G401.6 (cell line): ENCODE data around the gene ECE1.
"Not testable (repeated sequence)": the region's sequence is repeated elsewhere in the genome, so short reads cannot be mapped to it uniquely, and the experiment has no call there.

Source experiments
- FAIRE-seq: peaks from 2 replicates; lab custom pipeline; 2012; peaks lifted over from hg19 to GRCh38; lab: Jason Lieb, UNC

The ECE1 gene

DNA sequence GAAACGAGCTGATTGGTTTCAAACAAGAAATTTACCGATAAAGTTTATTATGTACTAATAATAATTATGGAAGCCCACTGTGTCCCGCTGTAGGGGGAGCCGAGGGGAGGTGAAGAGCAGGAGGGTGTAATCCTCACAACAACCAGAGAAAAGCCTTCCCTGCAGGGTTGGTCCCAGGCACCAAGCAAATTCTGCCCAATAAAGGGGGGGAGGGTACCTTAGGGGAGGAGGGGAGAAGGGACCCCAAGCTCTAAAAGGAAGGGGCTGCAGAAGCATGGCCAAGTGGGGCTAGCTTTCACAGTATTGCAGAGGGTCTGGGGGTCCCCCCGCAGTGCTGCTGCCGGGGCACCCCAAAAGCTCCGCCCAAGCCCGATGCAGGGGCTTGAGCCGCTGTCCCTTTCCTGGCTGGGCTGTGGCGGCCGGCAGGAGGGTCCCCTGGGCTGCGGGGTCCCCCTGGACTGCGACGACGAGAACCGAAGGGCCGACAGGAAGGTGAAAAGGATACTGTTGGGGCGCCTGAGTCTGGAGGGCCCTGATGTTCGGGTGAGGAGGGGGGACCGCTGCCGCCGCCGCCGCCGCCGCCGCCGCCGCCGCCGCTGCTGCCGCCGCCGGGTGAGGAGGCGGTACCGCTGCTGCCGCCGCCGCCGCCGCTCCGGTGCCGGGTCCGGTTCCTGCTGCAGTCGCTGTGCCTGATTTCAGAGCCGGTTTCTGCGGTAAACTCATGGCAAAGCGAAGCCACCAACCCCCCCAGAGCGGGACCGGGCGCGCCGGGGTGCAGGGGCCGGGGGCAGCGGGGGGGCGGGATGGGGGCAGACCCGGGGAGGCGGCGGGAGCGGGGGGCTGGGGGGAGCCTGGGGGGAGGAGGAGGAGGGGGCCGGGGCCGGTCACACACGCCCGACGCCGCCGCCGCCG lies 114.3 kb downstream of the ECE1 start:
- no peak for FAIRE-seq

DNA sequence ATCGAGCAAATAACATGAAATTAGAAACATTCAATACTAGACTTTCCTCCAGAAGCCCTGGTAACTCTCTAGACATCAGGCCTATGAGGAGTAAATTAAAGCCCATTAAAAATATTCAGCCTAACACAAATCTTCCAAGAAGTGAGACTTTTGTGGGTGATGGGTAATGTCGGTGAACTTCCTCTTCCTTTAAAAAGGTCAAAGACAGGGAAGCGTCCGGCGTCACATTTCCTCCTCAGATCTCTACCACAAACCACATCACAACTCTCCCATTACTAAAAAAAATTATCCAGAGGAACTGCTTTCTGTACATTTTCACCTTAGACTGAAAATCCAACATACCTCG lies 115.0 kb downstream of the ECE1 start:
- FAIRE-seq = no peak

GRCh38 chr1:21174654-21175323 lies 115.5 kb downstream of the ECE1 start:
- no peak for FAIRE-seq

DNA sequence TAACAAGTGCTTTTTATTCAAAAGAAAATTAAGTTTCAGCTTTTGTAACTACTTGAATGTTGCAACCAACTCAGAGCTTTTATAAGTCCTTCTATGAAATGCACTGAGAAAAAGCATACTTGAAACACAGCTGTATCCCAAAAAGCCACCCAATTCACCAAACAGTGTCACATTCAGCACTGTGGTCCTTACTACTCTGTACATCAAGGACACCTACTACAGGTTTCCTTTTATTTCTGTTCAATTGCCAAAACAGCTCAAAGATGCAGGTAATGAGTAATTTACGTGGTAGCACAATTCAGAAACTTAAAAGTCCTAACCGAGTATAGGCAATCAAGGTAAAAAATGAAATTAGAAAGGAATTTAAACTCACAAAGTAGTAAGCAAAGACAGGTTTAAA lies 116.0 kb downstream of the ECE1 start:
- no peak for FAIRE-seq

DNA sequence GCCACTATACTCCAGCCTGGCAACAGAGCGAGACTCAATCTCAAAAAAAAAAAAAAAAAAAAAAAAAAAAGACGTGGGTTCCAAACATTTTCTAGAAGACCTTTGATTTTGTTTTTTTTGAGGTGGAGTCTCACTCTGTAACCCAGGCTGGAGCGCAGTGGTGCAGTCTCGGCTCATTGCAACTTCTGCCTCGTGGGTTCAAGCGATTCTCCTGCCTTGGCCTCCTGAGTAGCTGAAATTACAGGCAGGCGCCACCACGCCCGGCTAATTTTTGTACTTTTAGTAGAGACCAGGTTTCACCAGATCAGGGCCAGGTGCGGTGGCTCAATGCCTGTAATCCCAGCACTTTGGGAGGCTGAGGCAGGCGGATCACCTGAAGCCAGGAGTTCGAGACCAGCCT lies 117.2 kb downstream of the ECE1 start:
- FAIRE-seq = not testable (repeated sequence)

DNA sequence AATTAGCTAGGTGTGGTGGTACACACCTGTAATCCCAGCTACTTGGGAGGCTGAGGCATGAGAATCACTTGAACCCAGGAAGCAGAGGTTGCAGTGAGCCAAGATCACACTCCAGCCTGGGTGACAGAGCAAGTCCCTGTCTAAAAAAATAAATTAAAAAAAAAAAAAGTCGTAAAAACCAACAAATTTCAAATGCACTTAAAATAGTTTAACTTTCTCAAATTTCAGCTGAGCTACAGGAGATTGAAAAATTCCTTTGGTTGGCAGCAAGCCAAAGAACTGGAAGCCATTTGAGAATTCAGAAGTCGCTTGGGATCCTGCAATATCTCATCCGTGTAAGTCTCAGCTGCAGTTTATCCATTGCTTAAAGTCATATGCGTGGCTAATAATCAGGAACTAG lies 119.4 kb downstream of the ECE1 start:
- FAIRE-seq = not testable (repeated sequence)

DNA sequence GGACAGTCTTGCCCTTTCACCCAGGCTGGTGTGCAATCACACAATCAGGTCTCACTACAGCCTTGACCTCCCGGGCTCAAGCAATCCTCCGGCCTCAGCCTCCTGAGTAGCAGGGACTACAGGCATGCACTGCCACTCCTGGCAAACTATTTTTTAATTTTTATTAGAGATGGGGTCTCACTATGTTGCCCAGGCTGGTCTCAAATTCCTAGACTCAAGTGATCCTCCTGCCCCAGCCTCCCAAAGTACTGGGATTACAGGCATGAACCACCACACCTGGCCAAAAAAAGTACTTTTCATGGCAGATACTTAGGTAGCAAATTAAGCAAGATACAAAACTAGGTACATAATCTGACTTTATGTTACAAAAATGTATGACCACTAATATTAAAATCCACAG lies 121.8 kb downstream of the ECE1 start:
- FAIRE-seq = no peak
